Activated T-helper 2 cell treated with anti-CD3 and anti-CD28 coated beads, Interferon-gamma antibody, Interleukin-2, Interleukin-4, amounts not matched to agents 10 μg/mL and 5 μg/mL and 100 μg/mL, durations not matched to agents 14 hours and 24 hours and 36 hours (primary cell): ENCODE data around the gene HIP1R. TPM values are rescaled to one million over a fixed set of nuclear protein-coding genes. Genes with fewer than 3 reads are reported as not detected.
"Not testable (repeated sequence)": the region's sequence is repeated elsewhere in the genome, so short reads cannot be mapped to it uniquely, and the experiment has no call there.

ENCODE experiments used
- DNase-seq: peaks from one replicate; pipeline ENCODE4 v3.0.0; 2021; ENCODE audit warnings: low spot score
- H3K27ac Mint-ChIP-seq: one replicate; pipeline ENCODE4 v1.8.0; 2021; ENCODE audit warnings: mixed read lengths
- H3K27me3 Mint-ChIP-seq: one replicate; pipeline ENCODE4 v1.8.0; 2021; ENCODE audit warnings: low read depth, mixed read lengths
- H3K36me3 Mint-ChIP-seq: one replicate; pipeline ENCODE4 v1.8.0; 2021; ENCODE audit warnings: low read depth, mixed read lengths
- H3K4me1 Mint-ChIP-seq: one replicate; pipeline ENCODE4 v1.8.0; 2021; ENCODE audit warnings: low read depth, mixed read lengths
- H3K4me3 Mint-ChIP-seq: one replicate; pipeline ENCODE4 v1.8.0; 2021; ENCODE audit warnings: low read depth, mild to moderate bottlenecking, moderate library complexity, mixed read lengths
- H3K9me3 Mint-ChIP-seq: one replicate; pipeline ENCODE4 v1.8.0; 2021; ENCODE audit warnings: mixed read lengths
- intact Hi-C: fragments of 100-400 bp; cut with micrococcal nuclease; formaldehyde crosslinking; loops from one replicate; pipeline ENCODE4 v1.15.1; 2023
- total RNA-seq: library from RNA; stranded (reverse); gene quantifications from 2 replicates; pipeline ENCODE4 v1.2.3, GENCODE V29; 2022

The HIP1R gene
- total RNA-seq, 1 donor from 2014 or later: 28.8 TPM

DNA sequence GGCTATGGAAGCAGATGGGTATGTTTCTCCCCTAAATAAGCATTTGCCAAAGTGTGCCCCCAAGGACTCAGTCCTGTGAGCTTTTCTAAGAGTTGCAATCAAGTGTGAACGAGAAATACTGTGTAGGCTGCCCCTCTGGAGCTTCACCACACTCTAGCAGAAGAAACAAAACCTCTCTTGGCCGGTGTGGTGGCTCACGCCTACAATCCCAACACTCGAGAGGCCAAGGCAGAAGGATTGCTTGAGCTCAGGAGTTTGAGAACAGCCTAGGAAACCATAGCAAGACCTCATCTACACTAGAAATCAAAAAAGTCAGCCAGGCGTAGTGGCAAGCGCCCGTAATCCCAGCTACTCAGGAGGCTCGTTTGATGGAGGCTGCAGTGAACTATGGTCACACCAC lies 50.9 kb downstream of the HIP1R start:
- Mint-ChIP-seq H3K4me1 (peaks cover 44% of the 10 kb centered on the region), H3K36me3 (peaks cover 11% of the 10 kb centered on the region), H3K27ac (no peak overlapping the region), H3K9me3 (no peaks in the 10 kb centered on the region), H3K4me3 (no peak overlapping the region), H3K27me3 (peaks cover 33% of the 10 kb centered on the region)
- DNase-seq: no peak
- intact Hi-C loops: no loop called here

DNA sequence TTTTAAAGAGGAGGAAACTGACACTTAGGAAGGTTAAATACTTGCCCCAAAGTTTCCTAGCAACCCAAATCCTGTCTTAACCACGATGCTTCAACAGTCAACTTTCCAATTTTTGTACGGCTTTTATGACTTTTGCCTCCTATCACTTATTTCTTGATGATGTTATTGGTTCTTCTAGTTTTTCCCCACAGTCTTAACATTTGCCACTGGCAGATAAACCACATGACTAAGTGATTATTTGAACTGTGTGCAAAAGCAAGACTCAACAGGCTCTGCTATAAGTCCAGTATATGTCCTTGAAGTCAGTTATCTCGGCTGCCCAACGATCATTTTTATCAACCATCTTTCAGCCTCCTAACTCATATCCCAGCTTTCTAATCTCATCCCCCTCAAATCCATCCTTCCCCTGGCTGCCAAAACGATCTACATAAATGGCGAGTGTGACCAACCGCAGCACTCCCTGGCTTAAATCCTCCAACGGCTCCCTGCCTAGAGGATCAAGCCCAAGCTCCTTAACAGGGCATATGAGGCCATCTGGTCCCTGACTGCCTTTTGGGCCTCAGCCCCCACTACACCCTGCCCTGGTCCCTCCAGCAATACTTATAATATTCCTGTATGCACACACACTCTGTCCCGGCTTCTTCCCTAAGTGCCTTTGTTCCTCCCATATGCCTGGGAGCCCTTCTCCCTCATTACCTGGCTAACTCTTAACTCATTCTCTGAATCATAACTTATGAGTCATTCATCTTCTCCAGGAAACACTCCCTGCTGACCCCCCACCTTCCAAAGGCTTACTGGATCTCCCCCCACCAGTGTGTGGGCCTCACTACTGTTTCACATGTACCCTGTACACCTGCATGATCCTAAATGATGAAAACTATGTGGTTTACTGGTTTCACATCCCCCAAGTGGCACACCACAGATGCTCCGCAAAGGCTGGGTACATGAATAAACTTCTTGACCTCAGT lies 51.9 kb downstream of the HIP1R start:
- intact Hi-C loops: loop anchor here (1.0 kb wide), 1 partner anchor 11 kb away; no protein-coding TSS in a partner anchor
- peaks cover 30% of the 10 kb centered on the region for H3K27me3 Mint-ChIP-seq
- no peaks in the 10 kb centered on the region for H3K9me3 Mint-ChIP-seq
- H3K4me1 Mint-ChIP-seq: peaks cover 50% of the 10 kb centered on the region
- H3K36me3 Mint-ChIP-seq: peaks cover 10% of the 10 kb centered on the region
- no peak for DNase-seq
- H3K4me3 Mint-ChIP-seq: peak overlapping the region; percentile 5
- H3K27ac Mint-ChIP-seq: peak overlapping the region; percentile 29

DNA sequence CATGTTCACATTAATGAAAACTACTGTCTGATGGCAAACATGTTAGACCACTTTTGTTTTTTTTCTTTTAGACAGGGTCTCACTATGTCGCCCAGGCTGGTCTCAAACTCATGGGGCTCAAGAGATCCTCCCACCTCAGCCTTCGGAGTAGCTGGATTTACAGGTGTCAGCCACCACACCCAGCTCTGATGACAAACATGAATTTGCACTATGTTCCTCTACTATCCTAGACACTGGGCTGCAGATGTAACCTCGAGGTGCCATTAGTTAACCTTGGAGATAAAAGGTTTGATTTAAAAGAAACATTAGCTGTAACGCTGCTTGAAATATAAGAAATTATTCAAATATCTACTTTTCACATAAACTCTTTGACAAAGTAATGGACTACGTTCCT lies 52.6 kb downstream of the HIP1R start:
- intact Hi-C loops: loop anchor here (1.0 kb wide), 2 partner anchors 10 to 12 kb away; no protein-coding TSS in a partner anchor
- H3K27me3 Mint-ChIP-seq: peaks cover 23% of the 10 kb centered on the region
- peaks cover 10% of the 10 kb centered on the region for H3K36me3 Mint-ChIP-seq
- no peak for DNase-seq
- H3K4me1 Mint-ChIP-seq: peaks cover 52% of the 10 kb centered on the region
- peak overlapping the region; percentile 5 for H3K4me3 Mint-ChIP-seq
- no peaks in the 10 kb centered on the region for H3K9me3 Mint-ChIP-seq
- H3K27ac Mint-ChIP-seq: peak overlapping the region; percentile 48

DNA sequence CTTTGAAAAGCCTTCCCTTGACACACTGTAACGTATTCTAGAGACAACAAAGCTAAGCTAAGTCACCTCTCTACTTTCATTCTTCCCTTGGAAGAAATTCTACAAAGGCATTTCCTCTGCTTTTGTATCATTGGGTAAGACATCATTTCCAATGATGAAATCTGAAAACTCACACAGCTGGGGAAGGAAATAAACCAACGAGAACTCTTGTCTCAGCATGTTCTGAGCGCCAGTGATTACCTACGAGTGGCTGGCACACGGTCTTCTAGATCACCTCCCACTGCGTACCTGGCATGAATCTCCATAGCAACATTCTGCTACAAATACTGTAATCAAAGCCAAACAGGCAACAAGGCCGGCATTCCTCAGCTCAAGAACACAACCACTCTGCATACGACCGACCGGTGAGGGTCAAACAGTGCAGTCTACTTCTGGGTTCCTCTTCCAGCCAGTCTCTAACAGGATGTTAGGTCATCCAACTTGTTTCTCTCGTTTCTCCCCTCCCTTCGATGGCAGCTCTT lies 53.0 kb downstream of the HIP1R start:
- H3K27me3 Mint-ChIP-seq: peaks cover 19% of the 10 kb centered on the region
- intact Hi-C loops: loop anchor here (1.0 kb wide), 1 partner anchor 10 kb away; no protein-coding TSS in a partner anchor

DNA sequence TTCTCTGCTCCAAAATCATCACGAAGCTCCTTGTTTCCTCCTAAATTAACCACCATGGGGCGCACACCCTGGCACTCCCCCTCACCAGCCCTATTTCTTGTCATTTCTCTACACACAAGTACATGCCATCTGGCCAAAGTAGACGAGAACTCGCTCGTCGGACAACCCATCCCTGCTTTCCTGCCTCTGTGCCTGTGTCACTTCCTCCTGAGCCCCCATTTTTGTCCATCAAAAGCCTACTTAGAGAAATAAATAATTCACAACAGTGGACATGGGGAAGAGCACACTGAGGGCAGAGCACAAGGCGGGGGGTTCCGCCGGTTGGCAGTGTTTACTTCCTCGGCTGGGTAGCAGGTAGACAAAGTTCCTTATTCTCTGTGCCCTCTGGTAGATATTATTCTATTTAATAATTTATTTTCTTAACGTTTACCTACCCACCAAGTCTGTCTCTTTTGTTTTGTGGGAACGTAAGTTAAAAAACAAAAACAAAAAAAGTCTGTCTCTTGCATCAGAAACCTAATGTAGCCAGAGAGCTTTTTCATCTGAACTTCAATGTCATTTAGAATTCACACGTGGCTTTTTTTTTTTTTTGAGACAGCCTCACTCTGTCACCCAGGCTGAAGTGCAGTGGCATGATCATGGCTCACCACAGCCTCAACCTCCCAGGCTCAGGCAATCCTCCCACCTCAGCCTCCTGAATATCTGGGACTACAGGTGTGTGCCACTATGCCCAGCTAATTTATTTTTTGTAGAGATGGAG lies 54.7 kb downstream of the HIP1R start:
- Mint-ChIP-seq H3K4me1 (peaks cover 59% of the 10 kb centered on the region), H3K36me3 (peaks cover 10% of the 10 kb centered on the region), H3K27me3 (peaks cover 8% of the 10 kb centered on the region), H3K9me3 (no peaks in the 10 kb centered on the region), H3K4me3 (peak overlapping the region; percentile 33), H3K27ac (no peak overlapping the region)
- DNase-seq: no peak
- intact Hi-C loops: no loop called here

More for the DNA sequence above, 53.0 kb downstream of the HIP1R start:
- H3K4me1 Mint-ChIP-seq: peaks cover 50% of the 10 kb centered on the region
- peak overlapping the region; percentile 84 for H3K27ac Mint-ChIP-seq
- H3K4me3 Mint-ChIP-seq: peak overlapping the region; percentile 71
- H3K9me3 Mint-ChIP-seq: no peaks in the 10 kb centered on the region
- no peak for DNase-seq
- H3K36me3 Mint-ChIP-seq: peaks cover 8% of the 10 kb centered on the region

DNA sequence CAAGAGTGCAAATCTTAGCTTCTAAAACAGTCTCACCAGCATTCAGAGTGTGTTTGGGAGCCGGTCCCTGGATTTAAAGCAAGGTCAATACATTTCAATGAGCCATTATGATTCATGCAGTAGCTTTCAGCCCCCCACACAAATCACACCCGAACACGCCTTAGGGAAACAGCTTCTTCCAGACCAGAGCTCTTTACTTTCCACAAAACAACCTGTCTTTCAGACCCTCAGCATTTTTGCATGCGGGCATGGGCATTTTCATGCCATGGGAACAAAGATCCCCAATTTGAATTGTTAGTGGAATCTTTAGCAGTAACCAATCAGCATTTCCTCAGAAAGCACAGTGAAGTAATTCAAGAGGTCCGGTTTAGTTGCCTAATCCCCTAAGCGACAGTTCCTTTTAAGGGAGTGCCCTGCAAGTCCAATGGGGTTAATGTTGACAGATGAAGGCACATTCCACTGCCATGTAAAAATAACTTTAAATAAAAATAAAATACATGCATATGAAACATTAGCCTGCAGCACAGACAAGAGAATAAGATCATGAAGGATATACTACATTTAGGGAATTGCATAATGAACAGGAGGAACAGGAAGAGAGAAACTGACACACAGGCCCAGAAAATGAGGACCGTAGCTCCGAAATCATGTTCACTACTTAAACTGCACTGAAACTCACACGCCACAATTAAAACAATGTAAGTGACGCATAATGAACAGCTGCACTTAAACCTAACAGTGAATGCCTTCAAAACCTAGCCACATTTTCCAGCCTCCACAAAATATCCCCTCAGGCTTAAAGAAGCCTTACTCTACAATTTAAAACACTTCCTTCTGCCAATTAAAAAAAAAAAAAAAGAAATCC lies 56.6 kb downstream of the HIP1R start:
- intact Hi-C loops: no loop called here
- Mint-ChIP-seq H3K27me3 (peaks cover 8% of the 10 kb centered on the region), H3K9me3 (peaks cover 6% of the 10 kb centered on the region), H3K4me1 (peaks cover 70% of the 10 kb centered on the region), H3K36me3 (peaks cover 15% of the 10 kb centered on the region), H3K27ac (no peak overlapping the region), H3K4me3 (no peak overlapping the region)
- no peak for DNase-seq

DNA sequence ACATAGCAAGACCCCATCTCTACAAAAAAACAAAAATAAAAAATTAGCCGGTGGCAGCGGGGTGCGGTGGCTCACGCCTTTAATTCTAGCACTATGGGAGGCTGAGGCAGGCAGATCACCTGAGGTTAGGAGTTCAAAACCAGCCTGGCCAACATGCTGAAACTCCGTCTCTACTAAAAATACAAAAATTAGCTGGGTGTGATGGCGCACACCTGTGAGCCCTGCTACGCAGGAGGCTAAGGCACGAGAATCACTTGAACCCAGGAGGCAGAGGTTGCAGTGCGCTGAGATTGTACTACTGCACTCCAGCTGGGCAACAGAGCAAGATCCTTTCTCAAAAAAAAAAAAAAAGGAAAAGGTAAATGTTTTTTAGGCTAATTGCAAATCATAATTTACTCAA lies 57.5 kb downstream of the HIP1R start:
- H3K9me3 Mint-ChIP-seq, H3K27ac Mint-ChIP-seq, DNase-seq, intact Hi-C loops, H3K27me3 Mint-ChIP-seq, H3K4me3 Mint-ChIP-seq: not testable (repeated sequence)
- Mint-ChIP-seq H3K36me3 (peaks cover 15% of the 10 kb centered on the region), H3K4me1 (peaks cover 62% of the 10 kb centered on the region)

DNA sequence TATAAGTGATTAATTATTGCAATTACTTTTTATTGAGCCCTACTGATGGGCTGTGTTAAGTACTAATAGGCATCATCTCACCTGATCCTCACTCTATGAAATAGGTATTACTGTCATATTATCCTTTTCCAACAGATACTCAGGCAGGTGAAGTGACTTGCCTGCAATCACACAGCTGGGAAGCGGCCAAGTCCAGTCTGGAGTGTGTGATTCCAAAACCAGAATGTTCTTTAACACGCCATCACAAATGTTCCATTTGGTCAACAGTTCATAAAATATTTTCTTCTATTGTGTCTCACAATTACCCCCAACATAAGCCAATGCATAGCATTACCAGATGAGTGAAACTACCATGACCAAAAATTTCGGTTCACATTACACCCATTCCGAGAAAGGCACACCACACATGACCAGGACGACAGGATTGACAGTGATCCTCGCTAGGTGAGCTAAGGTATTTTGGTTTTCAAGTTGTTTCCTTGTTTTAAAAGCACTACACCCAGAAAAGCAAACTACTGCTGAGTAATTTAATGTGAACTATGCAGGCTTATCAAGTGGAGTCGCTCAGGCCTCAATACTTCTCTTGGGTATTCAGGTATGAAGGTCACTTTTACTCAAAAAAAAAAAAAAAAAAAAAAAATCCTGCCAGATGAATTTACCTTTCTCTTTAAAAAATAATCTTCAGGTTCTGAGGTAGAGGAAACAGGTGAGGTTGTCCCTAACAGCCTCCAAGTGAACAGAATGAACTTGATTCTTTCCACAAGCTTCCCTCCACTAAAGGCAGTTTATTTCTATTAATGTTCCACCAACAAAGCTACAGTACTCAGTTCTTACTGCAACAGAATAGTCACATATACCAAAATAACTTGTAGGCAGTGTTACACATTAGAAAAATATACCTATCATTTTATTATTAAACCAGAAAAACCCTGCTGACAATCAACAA lies 58.2 kb downstream of the HIP1R start:
- Mint-ChIP-seq H3K9me3 (peaks cover 6% of the 10 kb centered on the region), H3K36me3 (peaks cover 15% of the 10 kb centered on the region), H3K4me3 (no peak overlapping the region), H3K27me3 (peaks cover 5% of the 10 kb centered on the region), H3K27ac (no peak overlapping the region), H3K4me1 (peaks cover 62% of the 10 kb centered on the region)
- intact Hi-C loops: no loop called here
- no peak for DNase-seq

DNA sequence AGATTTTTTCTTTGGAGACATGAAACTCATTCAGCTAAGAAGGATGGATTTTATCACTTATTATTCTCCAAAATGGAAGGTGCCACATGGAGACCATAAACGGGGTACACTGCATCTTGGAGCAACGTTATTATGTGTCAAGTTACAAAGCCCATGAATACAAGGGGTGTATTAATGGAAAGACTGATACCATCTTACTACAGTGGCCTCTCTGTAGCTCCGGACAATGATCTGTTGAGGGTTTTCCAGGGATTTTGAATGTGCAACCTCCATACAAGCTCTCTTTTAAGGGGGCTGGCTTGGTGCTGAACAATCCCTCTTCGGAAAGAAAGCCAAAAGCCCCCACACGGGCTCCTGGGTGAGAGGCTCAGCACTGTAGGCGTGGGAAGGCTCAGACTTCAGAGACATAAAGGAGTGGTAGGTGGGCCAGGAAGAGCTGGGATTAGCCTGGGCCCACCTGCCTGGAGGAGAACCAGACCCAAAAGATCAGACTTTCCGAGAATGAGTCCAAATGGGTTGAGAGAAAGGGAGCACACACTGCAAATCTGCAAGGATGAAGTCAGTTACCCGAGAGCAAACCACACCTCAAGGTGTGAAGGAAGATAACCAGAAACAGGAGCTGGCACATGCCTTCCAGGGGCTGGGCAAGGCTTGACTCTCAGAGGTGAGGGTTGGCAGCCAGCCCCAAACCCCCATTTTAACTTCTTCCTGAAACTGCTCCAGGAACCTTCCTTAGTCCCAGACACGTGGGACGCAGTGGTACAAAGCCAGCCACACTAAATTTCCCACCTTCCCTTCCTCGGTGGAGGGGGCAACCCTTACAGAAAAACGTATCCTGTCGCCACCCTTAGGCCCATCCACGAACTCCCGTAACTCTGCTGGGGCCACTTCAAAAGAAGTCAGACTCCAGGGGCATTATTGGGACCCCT lies 59.2 kb downstream of the HIP1R start:
- H3K4me1 Mint-ChIP-seq: peaks cover 61% of the 10 kb centered on the region
- peaks cover 5% of the 10 kb centered on the region for H3K27me3 Mint-ChIP-seq
- intact Hi-C loops: loop anchor here (5.0 kb wide), 1 partner anchor 172 kb away; no protein-coding TSS in a partner anchor
- H3K4me3 Mint-ChIP-seq: peak overlapping the region; percentile 85
- H3K9me3 Mint-ChIP-seq: peaks cover 6% of the 10 kb centered on the region
- no peak overlapping the region for H3K27ac Mint-ChIP-seq
- H3K36me3 Mint-ChIP-seq: peaks cover 13% of the 10 kb centered on the region
- no peak for DNase-seq

DNA sequence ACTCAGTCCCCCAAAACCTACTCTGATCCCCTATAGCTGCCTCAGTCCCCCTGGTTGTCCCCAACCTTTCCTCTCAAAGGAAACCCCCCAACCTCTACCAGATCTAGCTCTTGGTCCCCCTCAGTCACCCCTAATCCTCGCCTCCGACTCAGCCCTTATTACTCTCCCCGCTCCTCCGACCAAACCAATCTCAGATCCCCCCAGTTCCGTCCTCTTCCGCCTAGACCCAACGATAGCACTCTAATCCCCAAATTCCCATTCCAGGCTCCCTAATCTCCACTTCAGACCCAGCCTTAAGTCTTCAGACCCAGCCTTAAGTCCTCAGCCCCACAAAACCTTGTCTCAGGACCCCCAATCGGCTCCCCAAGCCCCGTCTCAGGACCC lies 60.1 kb downstream of the HIP1R start:
- H3K9me3 Mint-ChIP-seq: peaks cover 6% of the 10 kb centered on the region
- peak overlapping the region; percentile 85 for H3K4me3 Mint-ChIP-seq
- peaks cover 5% of the 10 kb centered on the region for H3K27me3 Mint-ChIP-seq
- intact Hi-C loops: loop anchor here (5.0 kb wide), 1 partner anchor 173 kb away; no protein-coding TSS in a partner anchor
- peaks cover 66% of the 10 kb centered on the region for H3K4me1 Mint-ChIP-seq
- peak overlapping the region; percentile 81 for H3K27ac Mint-ChIP-seq
- peaks cover 13% of the 10 kb centered on the region for H3K36me3 Mint-ChIP-seq
- DNase-seq: no peak
